ENCODE data around the gene TAF5. TPM values are rescaled to one million over a fixed set of nuclear protein-coding genes. Genes with fewer than 3 reads are reported as not detected.

TAF5 gene
- total RNA-seq, 1 experiment from 2014 or later: 4.2 TPM

GRCh38 chr10:103334567-103334966, 33.2 kb upstream of the TAF5 start:
- H3K4me3 ChIP-seq: no peak overlapping the region
- H4K20me1 ChIP-seq (ENCODE audit: insufficient read depth): no peaks in the 10 kb centered on the region
- no peaks in the 10 kb centered on the region for H3K9me2 ChIP-seq (ENCODE audit: insufficient read depth)
- intact Hi-C loops (cut with micrococcal nuclease; ENCODE audit: unreplicated experiment): loop anchor here (5.0 to 10.0 kb wide), 3 partner anchors 92 to 497 kb away; partner anchors contain the start of genes CNNM2 and CYP17A1
- no peaks in the 10 kb centered on the region for H3K79me2 ChIP-seq (ENCODE audit: low read depth)
- no TSS peak for BruUV-seq (replicated peaks)
- no peaks in the 10 kb centered on the region for H3K36me3 ChIP-seq (ENCODE audit: low read depth)
- no peak overlapping the region for H3K4me2 ChIP-seq
- no peaks in the 10 kb centered on the region for H3K27me3 ChIP-seq (ENCODE audit: insufficient read depth, low read depth)
- no peaks in the 10 kb centered on the region for H3K9me3 ChIP-seq (ENCODE audit: insufficient read depth, low read depth)
- H3K27ac ChIP-seq: no peak overlapping the region
- no peak overlapping the region for H2AFZ ChIP-seq
- H3K4me1 ChIP-seq (replicated peaks; ENCODE audit: insufficient read depth): no peaks in the 10 kb centered on the region
- H3F3A ChIP-seq (ENCODE audit: insufficient read depth, low read depth): peaks cover 7% of the 10 kb centered on the region; the same call in 1 of the 2 replicates
- ChIA-PET CTCF (no interaction called here), POLR2A (ENCODE audit: unreplicated experiment) (interaction anchor here (0.7 kb wide), 1 partner anchor 39 kb away, joined by 3 read pairs; no protein-coding TSS in a partner anchor)
- no peak for DNase-seq
- TF ChIP-seq EZH2 (IDR thresholded peaks at IDR 0.05; ENCODE audit: low read depth): no peak
- no peak for TF ChIP-seq CTCF (conservative IDR thresholded peaks at IDR 0.05)

- Histone ChIP-seq H3K27me3 (ENCODE audit: insufficient read depth, low read depth) (no peaks in the 10 kb centered on the region), H3K4me1 (replicated peaks; ENCODE audit: insufficient read depth) (no peaks in the 10 kb centered on the region), H3K36me3 (ENCODE audit: low read depth) (no peaks in the 10 kb centered on the region), H4K20me1 (ENCODE audit: insufficient read depth) (no peaks in the 10 kb centered on the region), H2AFZ (no peak overlapping the region), H3F3A (ENCODE audit: insufficient read depth, low read depth) (peaks cover 7% of the 10 kb centered on the region; the same call in 1 of the 2 replicates), H3K4me3 (no peak overlapping the region), H3K4me2 (no peak overlapping the region), H3K9me2 (ENCODE audit: insufficient read depth) (no peaks in the 10 kb centered on the region), H3K27ac (no peak overlapping the region), H3K79me2 (ENCODE audit: low read depth) (no peaks in the 10 kb centered on the region), H3K9me3 (ENCODE audit: insufficient read depth, low read depth) (no peaks in the 10 kb centered on the region)
- intact Hi-C loops (cut with micrococcal nuclease; ENCODE audit: unreplicated experiment): loop anchor here (10.0 kb wide), 1 partner anchor 422 kb away; the partner anchor contains the start of gene CNNM2
- ChIA-PET POLR2A (ENCODE audit: unreplicated experiment) (no interaction called here), CTCF (no interaction called here)
- BruUV-seq (replicated peaks): no TSS peak
- DNase-seq: no peak
- TF ChIP-seq EZH2 (IDR thresholded peaks at IDR 0.05; ENCODE audit: low read depth) (no peak), CTCF (conservative IDR thresholded peaks at IDR 0.05) (no peak)
Observed at GRCh38 chr10:103336370-103336769, 31.4 kb upstream of the TAF5 start.

GRCh38 chr10:103350175-103350516, 17.6 kb upstream of the TAF5 start:
- no peak for DNase-seq
- H3K79me2 ChIP-seq (ENCODE audit: low read depth): peaks cover 10% of the 10 kb centered on the region; the same call in 1 of the 2 replicates
- no peaks in the 10 kb centered on the region for H3K27me3 ChIP-seq (ENCODE audit: insufficient read depth, low read depth)
- H3K9me3 ChIP-seq (ENCODE audit: insufficient read depth, low read depth): no peaks in the 10 kb centered on the region
- no peaks in the 10 kb centered on the region; the same call in 1 of the 2 replicates for H3F3A ChIP-seq (ENCODE audit: insufficient read depth, low read depth)
- ChIA-PET POLR2A (ENCODE audit: unreplicated experiment) (interaction anchor here (0.8 kb wide), 1 partner anchor 68 kb away, joined by 4 read pairs; no protein-coding TSS in a partner anchor), CTCF (no interaction called here)
- no peak overlapping the region for H3K27ac ChIP-seq
- no TSS peak for BruUV-seq (replicated peaks)
- no peaks in the 10 kb centered on the region for H3K9me2 ChIP-seq (ENCODE audit: insufficient read depth)
- no peaks in the 10 kb centered on the region for H3K36me3 ChIP-seq (ENCODE audit: low read depth)
- peak overlapping the region; percentile 78 for H3K4me2 ChIP-seq
- TF ChIP-seq EZH2 (IDR thresholded peaks at IDR 0.05; ENCODE audit: low read depth) (no peak), CTCF (conservative IDR thresholded peaks at IDR 0.05) (no peak)
- H3K4me1 ChIP-seq (replicated peaks; ENCODE audit: insufficient read depth): peaks cover 5% of the 10 kb centered on the region; the same call in 1 of the 2 replicates
- H4K20me1 ChIP-seq (ENCODE audit: insufficient read depth): no peaks in the 10 kb centered on the region
- H2AFZ ChIP-seq: peak overlapping the region; percentile 94
- H3K4me3 ChIP-seq: peak overlapping the region; percentile 73
- intact Hi-C loops (cut with micrococcal nuclease; ENCODE audit: unreplicated experiment): no loop called here
